Kidney tubule cell (primary cell): Measurements from ENCODE around the gene ATXN7L1.

ENCODE experiments used
- DNase-seq: peaks from one replicate; pipeline ENCODE4 v3.0.0-alpha.2; 2018; ENCODE audit warnings: low spot score

The ATXN7L1 gene

GRCh38 chr7:105647591-105647990, 228.8 kb downstream of the ATXN7L1 start:
- peak; percentile 66 for DNase-seq

GRCh38 chr7:105644937-105645336, 231.5 kb downstream of the ATXN7L1 start:
- DNase-seq, result no peak

- no peak for DNase-seq
These were observed 232.5 kb downstream of the ATXN7L1 start for GRCh38 chr7:105643851-105644250.

- no peak for DNase-seq
These were observed 233.0 kb downstream of the ATXN7L1 start for GRCh38 chr7:105643384-105643783.

- no peak for DNase-seq
These were observed 234.1 kb downstream of the ATXN7L1 start for GRCh38 chr7:105642264-105642663.

GRCh38 chr7:105640956-105641810, 235.2 kb downstream of the ATXN7L1 start:
- no peak for DNase-seq

GRCh38 chr7:105639667-105640493, 236.5 kb downstream of the ATXN7L1 start:
- DNase-seq, result no peak

GRCh38 chr7:105638902-105639495, 237.4 kb downstream of the ATXN7L1 start:
- DNase-seq, result peak; percentile 51

- no peak for DNase-seq
These were observed 238.1 kb downstream of the ATXN7L1 start for GRCh38 chr7:105638334-105638733.

- DNase-seq, result peak; percentile 28
These were observed 238.6 kb downstream of the ATXN7L1 start for GRCh38 chr7:105637755-105638154.

- DNase-seq, result no peak
These were observed 239.4 kb downstream of the ATXN7L1 start for GRCh38 chr7:105636982-105637381.

- DNase-seq, result no peak
These were observed 241.2 kb downstream of the ATXN7L1 start for GRCh38 chr7:105635197-105635596.

GRCh38 chr7:105625986-105626385, 250.4 kb downstream of the ATXN7L1 start:
- no peak for DNase-seq

- no peak for DNase-seq
These were observed 252.5 kb downstream of the ATXN7L1 start for GRCh38 chr7:105623906-105624305.

- no peak for DNase-seq
These were observed 253.0 kb downstream of the ATXN7L1 start for GRCh38 chr7:105623378-105623777.

- DNase-seq, result no peak
These were observed 254.2 kb downstream of the ATXN7L1 start for GRCh38 chr7:105622106-105622731.

GRCh38 chr7:105621617-105622016, 254.8 kb downstream of the ATXN7L1 start:
- DNase-seq, result no peak

- no peak for DNase-seq
These were observed 255.2 kb downstream of the ATXN7L1 start for GRCh38 chr7:105621176-105621575.

- DNase-seq, result no peak
These were observed 256.8 kb downstream of the ATXN7L1 start for GRCh38 chr7:105619590-105619989.

GRCh38 chr7:105618016-105618296, 258.4 kb downstream of the ATXN7L1 start:
- DNase-seq, result no peak

GRCh38 chr7:105617280-105618015, 259.0 kb downstream of the ATXN7L1 start:
- DNase-seq, result no peak

- DNase-seq, result no peak
These were observed 262.0 kb downstream of the ATXN7L1 start for GRCh38 chr7:105614341-105614840.
